HepG2 (cell line): ENCODE results near the gene AGBL1. TPM values are rescaled to one million over a fixed set of nuclear protein-coding genes. Genes with fewer than 3 reads are reported as not detected.

Source experiments
- ATAC-seq: fragments of 200-7000 bp; cut with Tn5 transposase; 3 replicates; pipeline ENCODE4 v1.9.1; 2020; ENCODE audit warnings: mild to moderate bottlenecking, moderate library complexity
- BruUV-seq: library from RNA; stranded (reverse); fragments of 400-500 nt; replicated peaks from 2 replicates; lab custom pipeline; 2021; lab: Mats Ljungman, UMichigan
- CTCF ChIA-PET: fragments of 300-600 bp; formaldehyde crosslinking; extraction: SDS; loops from one replicate; lab custom pipeline; 2021; ENCODE audit warnings: low total read pairs, inconsistent platforms, low intra/inter-chr PET ratio; lab: Yijun Ruan, JAX
- POLR2A ChIA-PET: fragments of 350-600 bp; sonication (Branson Sonifier 250); formaldehyde crosslinking; loops from one replicate; lab custom pipeline; 2020; ENCODE audit warnings: antibody characterized with exemption, inconsistent platforms; lab: Yijun Ruan, JAX
- DNase-seq: peaks from one replicate; pipeline ENCODE4 v3.0.0-alpha.2; 2015; ENCODE audit warnings: low spot score
- FAIRE-seq: peaks from 3 replicates; lab custom pipeline; 2011; peaks lifted over from hg19 to GRCh38; lab: Jason Lieb, UNC
- H2AFZ ChIP-seq: one replicate; pipeline ENCODE4 v1.6.1; 2011; ENCODE audit warnings: low read length, inconsistent platforms
- H3K27ac ChIP-seq: fragments of 300-600 bp; 3 replicates; pipeline ENCODE4 v1.8.0; 2011; ENCODE audit warnings: mixed run types, mild to moderate bottlenecking, mixed read lengths, low read length, inconsistent platforms; ENCODE audit not compliant: insufficient read depth; ENCODE audit errors: extremely low read length
- H3K27me3 ChIP-seq, 2 experiments: fragments of 200-600 bp in 1 of 2; 2 replicates in 1 of 2; 3 replicates in 1 of 2; pipeline versions ENCODE4 v1.6.0 to v1.8.0; 2011; ENCODE audit warnings: low read length in 2 of 2, mild to moderate bottlenecking in 2 of 2, moderate library complexity in 2 of 2, inconsistent platforms in 1 of 2; ENCODE audit not compliant: insufficient read depth in 2 of 2, control insufficient read depth in 1 of 2
- H3K36me3 ChIP-seq, 2 experiments: fragments of 200-600 bp in 1 of 2; replicated peaks in 1 of 2; 2 replicates in 1 of 2; 3 replicates in 1 of 2; pipeline versions ENCODE4 v1.5.1 to v1.8.0; 2011; ENCODE audit warnings: low read length in 2 of 2, inconsistent platforms in 1 of 2; ENCODE audit not compliant: insufficient read depth in 2 of 2, control insufficient read depth in 1 of 2
- H3K4me1 ChIP-seq: 2 replicates; pipeline ENCODE4 v1.5.1; 2012; ENCODE audit warnings: low read length, inconsistent platforms; ENCODE audit not compliant: insufficient read depth
- H3K4me2 ChIP-seq: 2 replicates; pipeline ENCODE4 v1.6.0; 2011; ENCODE audit warnings: low read depth, low read length, inconsistent platforms
- H3K4me3 ChIP-seq, 3 experiments: fragments of 200-600 bp in 1 of 3; sonication (generic), shearing (Covaris generic) in 1 of 3; replicated peaks in 1 of 3; 2 replicates each; pipeline ENCODE4 v1.5.1; 2011 to 2016; ENCODE audit warnings: low read length in 3 of 3, inconsistent platforms in 2 of 3, low read depth in 2 of 3, mild to moderate bottlenecking in 2 of 3, control low read depth in 1 of 3, mixed read lengths in 1 of 3; ENCODE audit not compliant: insufficient read depth in 1 of 3
- H3K79me2 ChIP-seq: one replicate; pipeline ENCODE4 v1.6.1; 2011; ENCODE audit warnings: low read length, inconsistent platforms; ENCODE audit not compliant: insufficient read depth
- H3K9ac ChIP-seq: 2 replicates; pipeline ENCODE4 v1.6.0; 2011; ENCODE audit warnings: mild to moderate bottlenecking, low read depth, low read length, inconsistent platforms; ENCODE audit not compliant: insufficient read depth
- H3K9me3 ChIP-seq: 2 replicates; pipeline ENCODE4 v1.5.1; 2012; ENCODE audit warnings: mild to moderate bottlenecking, low read length
- H4K20me1 ChIP-seq: 2 replicates; pipeline ENCODE4 v1.6.0; 2011; ENCODE audit warnings: inconsistent platforms, mild to moderate bottlenecking, low read length, moderate library complexity; ENCODE audit not compliant: insufficient read depth
- HNRNPK ChIP-seq: fragments of 200-400 bp; formaldehyde crosslinking; IDR thresholded peaks from 2 replicates; pipeline ENCODE4 v1.6.1; 2018; ENCODE audit warnings: low read length, low read depth, moderate library complexity, mild to moderate bottlenecking; ENCODE audit not compliant: poor library complexity, severe bottlenecking
- NFRKB ChIP-seq: fragments of 450-650 bp; IDR thresholded peaks from 2 replicates; pipeline ENCODE4 v1.6.1; 2017
- PCBP2 ChIP-seq: fragments of 200-400 bp; formaldehyde crosslinking; optimal IDR thresholded peaks from 2 replicates; pipeline ENCODE3; 2018; ENCODE audit warnings: low read length, low read depth; ENCODE audit not compliant: poor library complexity, severe bottlenecking
- RARG ChIP-seq: sonication (generic); formaldehyde crosslinking; IDR thresholded peaks from 2 replicates; pipeline ENCODE4 v1.4.0; 2020; ENCODE audit warnings: low read depth, mild to moderate bottlenecking, missing genetic modification reagents
- SMYD3 ChIP-seq: sonication (generic); formaldehyde crosslinking; IDR thresholded peaks from 2 replicates; pipeline ENCODE4 v1.8.1; 2023; ENCODE audit warnings: mild to moderate bottlenecking, missing genetic modification reagents
- TFAP4 ChIP-seq: sonication (generic); IDR thresholded peaks from 2 replicates; pipeline ENCODE4 v1.6.1; 2016; ENCODE audit warnings: low read depth, borderline replicate concordance
- ZBTB2 ChIP-seq: sonication (generic); formaldehyde crosslinking; IDR thresholded peaks from 2 replicates; pipeline ENCODE4 v1.8.0; 2022; ENCODE audit warnings: low read depth, missing genetic modification reagents
- ZNF318 ChIP-seq: sonication (generic); formaldehyde crosslinking; IDR thresholded peaks from 2 replicates; pipeline ENCODE4 v1.4.0; 2020; ENCODE audit warnings: mild to moderate bottlenecking, missing genetic modification reagents
- in situ Hi-C: cut with HindIII; loops from 2 replicates; pipeline ENCODE4 v1.10.0; 2017; ENCODE audit warnings: low pct_unique_long_range_greater_than_20kb; ENCODE audit not compliant: extremely low pct_ligation_motif_present
- intact Hi-C: fragments of 100-400 bp; cut with micrococcal nuclease; formaldehyde crosslinking; loops from one replicate; pipeline ENCODE4 v1.10.0; 2022; ENCODE audit not compliant: unreplicated experiment
- polyA plus RNA-seq, 8 experiments: library from polyadenylated mRNA; depleted of rRNA in 3 of 8; stranded (reverse) in 7 of 8; unstranded in 1 of 8; fragments of >200 nt; fragmentation: Illumina TruSeq in 4 of 8; extraction: Trizol in 4 of 8; gene quantifications; 2 replicates each; pipeline versions ENCODE4 v1.2.1 to v1.2.3, GENCODE V29; 2011 to 2016; ENCODE audit warnings: low read depth in 4 of 8, missing spikeins in 1 of 8, mixed read lengths in 1 of 8; ENCODE audit not compliant: insufficient read depth in 1 of 8
- total RNA-seq, 5 experiments: library from RNA; depleted of rRNA; stranded (reverse); fragments of >200 nt; fragmentation: Illumina TruSeq; extraction: Trizol; gene quantifications; 2 replicates each; pipeline ENCODE4 v1.2.3, GENCODE V29; 2016; ENCODE audit warnings: low read depth in 1 of 5

Gene AGBL1
- total and polyA plus RNA-seq, 2 of the 13 experiments (the other 11 are each of a cell fraction or from before 2014, with no cell fraction given), result 0.01 TPM; not detected in 1

- DNase-seq (no peak), FAIRE-seq (no peak), ATAC-seq (no peak)
- Histone ChIP-seq H3K4me3 (no peak overlapping the region), H3K36me3 (no peaks in the 10 kb centered on the region), H3K27me3 (no peaks in the 10 kb centered on the region), H3K4me1 (no peaks in the 10 kb centered on the region), H3K9ac (no peak overlapping the region), H4K20me1 (no peaks in the 10 kb centered on the region), H3K27ac (no peak overlapping the region), H3K79me2 (no peaks in the 10 kb centered on the region), H2AFZ (no peak overlapping the region), H3K4me2 (no peak overlapping the region), H3K9me3 (peaks cover 46% of the 10 kb centered on the region)
- ChIA-PET POLR2A (no interaction called here), CTCF (no interaction called here)
- in situ Hi-C loops (no loop called here), intact Hi-C loops (no loop called here)
- TF ChIP-seq NFRKB (no peak), SMYD3 (CRISPR knock-in tag) (no peak), ZBTB2 (CRISPR knock-in tag) (no peak), RARG (no peak), PCBP2 (no peak), TFAP4 (no peak), ZNF318 (CRISPR knock-in tag) (no peak), HNRNPK (no peak)
- BruUV-seq, result no TSS peak
Observed at GRCh38 chr15:86725628-86726027, 646.0 kb downstream of the AGBL1 start.
